HG02938 (cell line): ENCODE results near the gene TMTC2.
"Not testable (repeated sequence)": the region's sequence is repeated elsewhere in the genome, so short reads cannot be mapped to it uniquely, and the experiment has no call there.

Source experiments
- ATAC-seq: cut with Tn5 transposase; IDR thresholded peaks from one replicate; pipeline ENCODE4 v1.9.1; 2021; ENCODE audit warnings: mild to moderate bottlenecking, moderate library complexity; ENCODE audit not compliant: unreplicated experiment

The TMTC2 gene

DNA sequence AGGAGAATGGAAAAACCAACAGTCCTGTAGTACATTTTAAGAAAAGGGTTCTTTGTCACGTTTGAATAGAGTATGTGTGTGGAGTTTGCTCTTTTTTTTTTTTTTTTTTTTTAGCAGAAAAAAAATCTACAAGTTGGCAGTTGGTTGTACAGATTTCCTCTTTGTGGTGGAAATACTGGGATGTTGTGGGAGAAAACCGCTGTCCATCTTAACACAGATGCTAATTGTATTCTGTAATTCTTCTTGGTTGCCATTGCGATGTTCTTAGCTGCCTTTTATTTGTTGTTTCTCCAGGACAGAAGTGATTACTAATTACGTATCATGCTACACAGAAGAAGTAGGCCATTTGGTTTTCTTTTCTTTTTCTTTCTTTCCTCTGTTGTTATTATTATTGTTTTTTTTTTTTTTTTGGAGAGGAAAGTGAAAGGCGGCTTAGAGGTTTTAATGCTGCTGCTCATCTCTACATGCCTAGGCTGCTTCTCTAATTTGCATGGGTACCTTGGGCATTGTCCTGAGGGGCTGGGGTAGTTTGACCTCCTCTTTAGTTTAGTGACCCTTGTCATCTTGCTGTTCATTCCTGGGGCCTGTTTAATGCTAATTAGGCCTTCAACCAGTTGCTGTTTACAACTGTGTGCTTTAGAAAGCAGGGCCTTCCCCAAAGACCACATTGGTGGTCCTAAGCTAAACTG, 94.7 kb downstream of the TMTC2 start:
- ATAC-seq = no peak

DNA sequence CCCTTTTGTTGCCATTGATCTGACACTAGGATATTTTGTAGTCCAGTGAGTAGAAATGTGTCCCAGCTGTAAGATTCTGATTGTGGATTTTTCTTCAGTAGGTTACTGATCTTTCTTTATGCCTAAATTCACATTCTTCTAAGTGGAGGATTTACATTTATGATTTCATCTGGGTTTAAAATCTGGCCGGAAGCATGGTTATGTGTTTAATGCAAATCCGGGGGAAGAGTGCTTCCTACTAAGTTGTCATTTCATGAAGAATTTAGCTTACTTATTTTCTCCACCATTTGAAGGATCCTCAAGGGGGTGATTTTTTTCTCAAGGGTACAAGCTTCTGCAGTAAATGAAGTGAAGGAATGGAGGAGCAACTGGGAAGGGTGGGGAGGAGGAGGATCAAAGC, 96.7 kb downstream of the TMTC2 start:
- no peak for ATAC-seq

DNA sequence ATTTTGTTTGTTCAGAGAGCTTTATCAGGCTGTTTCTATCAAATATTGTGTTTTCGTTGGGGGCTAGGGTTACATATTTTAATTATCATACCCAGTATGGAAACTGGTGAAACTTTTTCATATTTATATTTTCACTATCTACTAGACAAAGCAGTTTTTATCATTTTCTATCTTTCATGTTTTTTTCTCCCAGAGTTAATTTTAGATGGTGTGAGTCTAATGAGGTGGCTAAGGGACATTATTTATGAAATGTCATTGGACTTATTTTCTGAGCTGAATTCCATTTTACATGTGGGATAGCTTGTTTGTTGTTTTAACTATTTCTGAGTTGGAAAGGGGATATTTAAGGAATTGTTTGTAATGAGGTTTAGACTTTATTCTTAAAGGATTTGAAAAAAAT, 100.3 kb downstream of the TMTC2 start:
- no peak for ATAC-seq

DNA sequence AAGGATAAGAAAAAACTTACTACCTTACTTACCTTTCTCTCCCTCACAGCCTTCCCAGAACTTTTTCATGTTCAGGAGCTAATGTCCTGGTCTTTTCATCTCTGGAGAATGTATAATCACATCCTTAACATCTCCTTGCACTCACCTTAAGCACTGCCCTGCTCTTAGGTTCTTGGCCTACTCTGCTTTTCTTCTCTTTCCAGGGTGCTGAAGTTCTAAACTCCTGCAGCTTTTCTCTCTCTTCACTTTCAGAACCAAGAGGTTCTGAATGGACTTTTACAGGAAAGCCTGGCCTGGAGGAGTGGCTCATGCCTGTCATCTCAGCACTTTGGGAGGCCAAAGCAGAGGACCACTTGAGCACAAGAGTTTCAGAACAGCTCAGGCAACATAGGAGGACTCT, 101.9 kb downstream of the TMTC2 start:
- no peak for ATAC-seq

DNA sequence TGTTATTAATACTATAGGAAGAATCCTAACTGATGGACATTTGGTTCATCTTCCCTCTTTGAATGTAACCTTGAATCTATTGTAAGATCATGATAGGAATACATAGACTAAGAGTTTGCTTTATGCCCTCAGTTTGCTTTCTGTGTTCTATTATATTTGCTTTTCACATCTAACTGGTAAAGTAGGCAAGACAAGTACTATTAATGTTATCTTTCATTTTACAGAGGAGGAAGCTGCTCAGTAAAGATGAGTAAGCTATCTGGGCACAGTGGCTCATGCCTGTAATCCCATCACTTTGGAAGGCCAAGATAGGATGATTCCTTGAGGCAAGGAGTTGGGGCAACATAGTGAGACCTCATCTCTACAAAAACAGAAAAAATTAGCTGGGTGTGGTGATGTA, 103.0 kb downstream of the TMTC2 start:
- ATAC-seq = no peak

DNA sequence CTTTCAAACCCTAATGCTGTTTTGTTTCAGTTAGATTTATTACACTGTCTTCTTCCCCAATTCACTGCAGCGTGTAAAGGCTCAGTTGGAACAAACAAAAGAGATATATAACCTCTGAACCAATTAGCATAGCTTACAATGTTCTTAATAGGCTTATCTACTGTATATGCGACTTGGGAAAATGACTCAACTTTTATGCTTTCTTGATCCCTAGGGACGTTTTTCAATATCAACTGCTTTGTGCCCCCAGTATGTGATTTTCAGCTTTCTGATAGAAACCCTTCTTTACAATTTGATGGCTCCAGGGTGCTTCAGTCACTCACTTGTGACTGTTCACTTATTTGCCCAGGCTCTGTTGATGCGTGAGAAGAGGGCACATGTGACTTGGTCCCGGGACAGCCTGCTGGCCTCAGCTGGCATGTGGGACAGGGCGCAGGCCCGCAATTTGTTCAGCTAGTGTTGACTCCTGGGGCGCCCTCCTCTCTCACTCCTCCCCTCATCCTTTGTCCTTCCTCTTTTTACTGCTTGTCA, 107.1 kb downstream of the TMTC2 start:
- no peak for ATAC-seq

DNA sequence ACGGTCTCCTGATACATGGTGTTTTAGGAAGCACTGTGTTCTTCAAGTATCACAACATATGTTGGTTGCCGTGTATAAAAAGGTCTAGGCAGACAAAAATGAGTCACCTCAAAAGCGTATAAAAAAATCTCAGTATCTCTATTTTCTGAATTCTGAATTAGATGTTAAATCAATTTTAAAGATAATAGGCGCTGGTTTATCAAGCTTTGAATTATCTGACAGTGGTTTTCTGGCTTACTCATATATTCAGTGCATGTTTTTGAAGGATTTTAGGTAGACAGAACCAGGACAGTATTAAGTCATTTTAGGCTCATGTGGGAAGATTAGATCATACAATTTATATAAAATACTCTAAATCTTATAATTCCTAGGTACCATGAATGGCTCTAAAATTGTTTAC, 110.8 kb downstream of the TMTC2 start:
- ATAC-seq = no peak

DNA sequence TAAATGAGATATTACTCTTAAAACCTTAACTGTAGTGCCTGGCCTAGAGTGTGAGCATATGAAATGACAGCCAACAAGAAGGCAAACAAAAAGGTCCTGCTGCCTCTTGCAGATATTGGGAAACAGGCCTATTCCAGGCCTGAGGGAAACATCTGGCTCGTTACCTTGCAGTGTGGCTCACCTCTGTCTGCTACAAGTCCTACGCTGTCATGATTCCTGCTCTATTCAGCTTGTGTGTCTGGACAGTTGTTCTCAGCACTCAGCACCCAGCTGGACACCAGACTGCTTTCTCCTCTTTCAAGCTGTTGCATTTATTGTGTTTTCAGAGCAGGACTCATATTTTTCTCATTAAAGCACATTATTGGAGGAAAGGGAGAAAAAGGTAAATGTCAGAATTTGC, 113.5 kb downstream of the TMTC2 start:
- ATAC-seq = no peak

DNA sequence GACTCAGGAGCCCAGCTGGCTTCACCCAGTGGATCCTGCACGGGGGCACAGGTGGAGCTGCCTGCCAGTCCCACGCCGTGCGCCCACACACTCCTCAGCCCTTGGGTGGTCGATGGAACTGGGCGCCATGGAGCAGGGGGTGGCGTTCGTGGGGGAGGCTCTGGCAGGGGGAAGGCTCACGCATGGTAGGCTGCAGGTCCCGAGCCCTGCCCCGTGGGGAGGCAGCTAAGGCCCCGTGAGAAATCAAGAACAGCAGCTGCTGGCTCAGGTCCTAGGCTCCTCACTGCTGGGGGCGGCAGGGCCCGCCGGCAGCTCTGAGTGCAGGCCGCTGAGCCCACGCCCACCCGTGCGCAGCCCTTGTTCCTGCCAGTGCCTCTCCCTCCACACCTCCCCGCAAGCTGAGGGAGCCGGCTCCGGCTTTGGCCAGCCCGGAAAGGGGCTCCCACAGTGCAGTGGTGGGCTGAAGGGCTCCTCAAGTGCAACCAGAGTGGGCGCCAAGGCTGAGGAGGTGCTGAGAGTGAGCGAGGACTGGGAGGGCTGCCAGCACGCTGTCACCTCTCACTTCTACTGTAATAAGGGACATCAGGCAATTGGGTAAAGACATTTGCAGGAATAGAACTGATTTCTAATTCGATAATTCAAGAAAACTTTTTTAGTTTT, 115.4 kb downstream of the TMTC2 start:
- ATAC-seq = no peak

DNA sequence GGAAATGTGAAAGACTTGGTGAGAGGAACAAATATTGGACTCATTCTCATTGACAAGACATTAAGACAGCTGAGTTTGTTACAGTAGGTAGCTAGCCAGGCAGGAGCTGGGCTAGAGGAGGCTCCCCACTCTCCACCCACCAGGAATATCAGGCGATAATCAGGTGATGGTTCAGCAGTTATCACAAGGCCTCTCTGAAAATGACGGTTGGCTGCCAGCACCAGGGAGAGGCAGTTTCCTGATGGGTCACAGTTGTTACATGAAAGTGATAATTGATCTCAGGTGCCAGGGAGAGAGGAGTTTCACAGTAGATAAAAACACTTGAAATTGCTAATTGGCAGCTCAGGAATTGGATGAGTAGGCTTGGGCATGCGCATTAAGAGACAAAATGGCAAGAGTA, 116.5 kb downstream of the TMTC2 start:
- no peak for ATAC-seq

DNA sequence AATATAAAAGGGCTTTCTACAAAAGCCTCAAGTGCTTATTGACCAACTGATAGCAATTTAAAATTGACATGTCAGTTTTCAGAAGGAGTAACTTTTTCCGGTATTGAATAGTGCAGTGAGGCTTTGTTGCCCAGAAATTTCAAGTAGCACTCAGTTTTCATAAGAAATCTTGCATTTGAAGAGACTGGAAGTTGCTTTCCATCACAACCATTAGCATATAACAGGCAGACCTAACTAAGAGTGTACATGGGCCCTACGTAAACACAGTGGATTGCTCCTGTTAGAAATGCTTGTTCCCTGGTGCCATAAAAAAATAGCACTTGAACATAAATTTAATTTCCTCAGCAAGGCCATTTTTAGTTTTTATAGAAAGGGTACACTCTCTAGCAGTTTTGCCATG, 117.9 kb downstream of the TMTC2 start:
- no peak for ATAC-seq

DNA sequence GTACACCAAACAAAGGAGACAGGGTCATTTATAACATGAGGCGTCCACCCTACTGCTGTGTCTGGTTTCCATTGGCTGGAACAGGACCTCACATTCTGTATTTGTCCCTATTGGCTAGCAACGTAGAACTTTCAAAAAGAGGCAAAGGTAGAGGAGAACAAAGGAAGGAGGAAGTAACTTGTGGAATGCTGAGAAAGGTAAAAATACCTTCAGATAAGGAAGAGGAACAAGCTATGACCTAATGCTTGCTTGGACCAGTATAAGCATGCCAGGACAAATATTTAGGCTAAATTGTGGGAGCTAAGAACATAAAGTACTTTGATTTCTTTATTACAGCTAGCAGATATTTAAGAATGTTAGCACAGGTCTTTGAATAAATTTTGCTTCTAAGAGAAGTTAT, 118.3 kb downstream of the TMTC2 start:
- not testable (repeated sequence) for ATAC-seq

DNA sequence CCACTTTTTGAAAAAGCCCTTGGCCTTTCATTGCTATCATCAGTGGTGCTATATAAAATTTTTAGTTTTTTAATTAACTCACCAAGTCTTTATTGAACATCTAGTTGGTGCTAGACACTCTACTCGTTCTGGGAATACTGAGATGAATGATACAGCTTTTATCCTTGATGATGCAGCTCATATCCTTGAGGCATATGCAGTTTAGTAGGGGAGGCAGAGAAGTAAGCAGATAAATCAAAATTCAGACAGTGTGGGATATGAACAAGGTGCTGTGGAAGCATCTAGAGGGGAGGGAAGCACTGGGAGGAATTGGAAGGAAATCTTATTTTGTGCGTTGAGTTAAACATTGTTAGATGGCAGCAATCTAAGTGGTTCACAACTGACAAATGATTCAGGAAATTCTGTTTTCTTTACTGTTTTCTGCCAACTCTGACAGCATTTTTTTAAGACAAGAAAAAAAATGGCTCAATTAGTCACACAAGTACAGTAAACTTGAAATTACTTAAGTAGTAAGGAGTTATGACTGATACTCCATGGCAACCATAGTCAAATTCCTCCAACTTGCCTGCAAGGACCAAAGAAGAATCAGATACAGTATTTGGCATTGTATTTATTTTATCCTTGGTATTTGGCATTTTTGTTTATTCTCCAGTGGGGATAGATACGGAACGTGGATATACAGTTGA, 119.2 kb downstream of the TMTC2 start:
- ATAC-seq = no peak

DNA sequence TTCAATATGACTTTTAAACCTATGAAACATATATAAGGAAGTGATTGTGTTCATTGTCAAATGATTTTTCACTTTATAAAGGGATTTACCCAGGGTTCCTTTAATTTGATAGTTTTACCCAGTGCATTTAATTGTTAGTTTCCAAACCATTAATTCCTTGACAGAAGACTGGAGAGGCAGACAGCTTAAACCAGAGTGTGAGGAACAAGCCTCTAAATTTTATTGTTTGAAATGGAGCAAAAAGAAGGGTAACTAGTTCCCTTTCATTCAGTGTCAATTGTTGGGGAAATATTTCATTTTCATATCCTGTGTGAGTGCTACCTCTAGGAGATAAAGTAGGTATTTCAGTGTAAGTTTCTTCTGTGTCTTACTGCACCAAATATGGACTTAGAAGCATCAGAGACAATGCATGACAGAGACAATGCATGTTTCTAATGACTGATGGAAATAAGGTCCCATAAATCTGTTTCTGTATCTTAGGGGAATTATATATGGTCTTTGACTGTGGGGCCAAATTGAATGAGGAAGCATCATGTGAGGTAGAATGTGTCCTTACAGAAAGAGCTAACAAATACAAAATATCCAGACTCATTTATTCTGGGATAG, 120.5 kb downstream of the TMTC2 start:
- ATAC-seq = no peak

DNA sequence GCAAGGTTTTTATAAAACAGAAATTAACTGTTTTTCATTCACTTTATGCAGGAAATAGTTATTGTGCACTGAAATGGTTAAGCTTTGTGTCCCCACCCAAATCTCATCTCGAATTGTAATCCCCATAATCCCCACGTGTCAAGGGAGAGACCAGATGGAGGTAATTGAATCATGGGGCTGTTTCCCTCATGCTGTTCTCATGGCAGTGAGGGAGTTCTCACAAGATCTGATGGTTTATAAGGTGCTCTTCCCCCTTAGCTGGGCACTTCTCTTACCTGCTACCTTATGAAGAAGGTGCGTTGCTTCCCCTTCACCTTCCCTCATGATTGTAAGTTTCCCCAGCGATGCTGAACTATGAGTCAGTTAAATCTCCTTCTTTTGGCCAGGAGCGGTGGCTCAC, 123.9 kb downstream of the TMTC2 start:
- ATAC-seq = no peak

DNA sequence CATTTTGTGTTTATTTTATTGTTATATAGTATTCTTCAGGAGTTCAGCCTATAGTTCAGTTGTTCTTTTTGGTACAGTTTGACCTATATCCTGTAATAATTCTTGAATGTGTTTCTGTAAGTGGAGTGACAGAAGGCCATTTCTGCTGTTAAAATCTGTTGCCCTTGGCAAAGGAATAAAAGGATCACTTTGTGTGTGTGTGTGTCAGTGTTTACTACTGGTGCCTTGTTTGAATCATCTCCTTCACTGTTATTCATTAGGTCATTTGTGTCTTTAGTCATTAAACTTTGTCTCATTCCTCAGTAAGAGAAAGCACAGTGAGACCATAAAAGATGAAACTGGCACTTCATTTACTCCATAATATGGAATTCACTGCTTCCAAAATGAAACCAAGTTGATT, 130.7 kb downstream of the TMTC2 start:
- ATAC-seq = no peak

DNA sequence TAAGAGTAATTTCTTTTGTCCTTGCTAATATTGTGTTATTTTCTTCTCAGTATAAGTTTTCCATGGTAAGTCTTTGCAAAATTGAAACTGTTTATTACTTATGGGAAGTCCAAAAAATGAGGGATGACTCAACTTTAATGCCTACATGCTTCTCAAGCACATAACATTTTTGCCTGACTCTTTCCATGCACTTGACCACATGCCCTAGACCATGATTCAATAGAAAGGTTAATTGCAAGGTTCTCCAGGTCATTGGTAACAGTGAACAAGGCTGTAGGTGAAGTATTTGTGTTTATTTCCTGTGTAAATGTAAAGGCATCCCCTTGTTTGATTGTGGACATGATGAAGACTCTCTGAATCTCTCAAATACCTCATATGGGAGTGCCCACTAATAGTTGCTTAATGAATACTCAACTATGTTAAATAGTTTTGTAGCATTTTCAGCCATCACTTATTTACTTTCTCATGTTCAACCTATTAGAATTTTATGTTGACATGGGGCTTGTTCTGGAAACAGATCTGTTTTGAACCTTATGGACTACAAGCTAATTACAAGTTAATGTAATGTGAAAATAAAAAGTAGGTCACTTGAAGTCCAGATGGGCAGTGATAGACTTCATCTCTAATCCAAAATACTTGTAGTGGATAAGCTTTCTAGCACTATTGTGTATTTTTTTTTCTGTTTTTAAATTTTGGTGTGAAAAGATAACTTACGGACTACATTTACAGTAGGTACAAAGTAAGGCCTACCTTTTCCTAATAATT, 131.7 kb downstream of the TMTC2 start:
- ATAC-seq = no peak

DNA sequence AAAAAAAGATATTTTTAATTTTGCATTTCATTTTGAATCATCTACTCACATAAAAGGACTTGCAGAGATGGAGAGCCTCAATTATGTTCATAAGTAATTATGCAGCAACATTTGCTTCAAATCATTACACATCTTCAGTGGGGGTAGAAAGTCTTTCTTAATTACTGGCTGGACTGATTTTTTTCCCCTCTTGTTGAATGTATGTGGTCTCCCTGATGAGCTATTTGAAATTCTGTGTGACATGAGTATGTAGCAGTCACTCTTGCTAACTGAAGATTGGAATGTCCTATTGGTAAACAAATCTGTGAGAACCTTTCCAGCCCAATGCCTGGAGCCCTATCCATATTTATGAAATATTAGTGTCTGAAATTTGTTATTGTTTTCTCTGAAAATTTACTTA, 139.8 kb downstream of the TMTC2 start:
- no peak for ATAC-seq

DNA sequence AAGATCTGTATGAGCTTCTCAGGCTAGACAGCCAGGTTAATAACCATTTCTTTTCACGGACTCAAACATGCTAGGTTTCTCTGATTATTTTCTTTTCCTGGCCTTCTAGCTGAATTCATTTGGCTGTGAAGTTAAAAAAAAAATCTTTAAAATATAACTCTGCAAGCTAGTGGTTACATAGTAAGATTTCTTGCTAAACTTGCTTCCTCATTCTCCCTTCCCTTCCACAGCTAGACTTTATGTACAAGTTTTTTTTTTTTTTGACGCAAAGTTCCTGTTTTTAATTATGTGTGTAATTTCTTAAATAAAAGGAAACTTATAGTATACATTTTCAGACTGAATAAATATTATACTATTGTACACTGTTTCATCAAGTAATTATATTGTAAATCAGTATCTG, 145.4 kb downstream of the TMTC2 start:
- ATAC-seq = no peak

DNA sequence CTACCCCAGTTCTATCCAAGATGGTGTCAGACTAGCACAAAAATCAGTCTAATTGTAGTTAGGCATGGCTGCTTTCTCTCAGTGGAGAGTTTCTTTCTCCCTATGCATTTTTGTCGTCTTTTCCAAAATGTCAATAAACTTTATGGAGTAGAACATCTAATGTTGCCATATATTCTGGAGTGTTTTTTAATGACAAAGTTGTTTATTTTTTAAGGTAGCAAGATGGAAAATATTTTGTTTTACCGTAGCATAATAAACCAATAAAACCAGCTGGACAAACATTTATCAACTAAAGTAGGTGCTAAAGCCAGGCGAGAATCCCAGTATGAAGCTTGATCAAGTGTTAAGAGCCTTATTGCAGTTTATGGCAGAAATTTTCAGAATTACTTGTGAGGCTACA, 146.3 kb downstream of the TMTC2 start:
- ATAC-seq = no peak

DNA sequence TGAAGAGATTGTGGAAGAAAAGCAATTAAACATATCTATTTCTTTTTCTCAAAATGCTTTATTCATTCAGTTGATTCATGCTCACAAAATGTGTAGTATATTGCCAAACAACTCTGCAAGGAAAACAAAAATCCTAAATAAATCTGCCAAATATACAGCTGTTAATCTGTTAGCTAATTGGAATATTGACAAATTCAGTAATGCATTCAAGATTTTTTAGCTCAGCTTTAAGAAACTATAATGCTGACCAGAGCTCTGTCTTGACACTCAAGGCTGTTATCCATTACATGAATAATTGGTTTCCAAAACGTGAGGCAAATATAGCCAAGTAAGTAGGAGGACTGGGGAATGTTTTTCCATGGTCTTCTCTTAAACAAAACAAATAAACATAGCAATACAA, 146.8 kb downstream of the TMTC2 start:
- no peak for ATAC-seq
